ENCODE data around the gene ACTR1B.
"Not testable (repeated sequence)": the region's sequence is repeated elsewhere in the genome, so short reads cannot be mapped to it uniquely, and the experiment has no call there.

ACTR1B gene

GRCh38 chr2:97608745-97609144 lies 55.1 kb downstream of the ACTR1B start:
- DNase-seq, result not testable (repeated sequence)
